Esophagus muscularis mucosa (tissue), 4 donors: ENCODE data around the gene NACA. TPM values are rescaled to one million over a fixed set of nuclear protein-coding genes. Genes with fewer than 3 reads are reported as not detected.

Experiments used
- DNase-seq: peaks from one replicate; pipeline ENCODE4 v3.0.0-alpha.2; 2017; ENCODE audit errors: extremely low spot score
- H3K27ac ChIP-seq, 4 donors: fragments of 200-600 bp; sonication (generic); replicated peaks in 1 of 4; 1 replicate in 3 of 4; 2 replicates in 1 of 4; pipeline ENCODE4 v1.5.1; 2016 to 2019; ENCODE audit warnings: mild to moderate bottlenecking in 1 of 4
- H3K27me3 ChIP-seq, 4 donors: fragments of 200-600 bp; sonication (generic); one replicate each; pipeline versions ENCODE4 v1.5.1 to v1.6.0; 2016 to 2019
- H3K36me3 ChIP-seq, 4 donors: fragments of 200-600 bp; sonication (generic); one replicate each; pipeline ENCODE4 v1.5.1; 2016 to 2019
- H3K4me1 ChIP-seq, 4 donors: fragments of 200-600 bp; sonication (generic); one replicate each; pipeline ENCODE4 v1.5.1; 2016 to 2019
- H3K4me3 ChIP-seq, 4 donors: fragments of 200-600 bp; sonication (generic); 1 replicate in 2 of 4; 2 replicates in 2 of 4; pipeline ENCODE4 v1.5.1; 2016 to 2019; ENCODE audit warnings: mild to moderate bottlenecking in 4 of 4, moderate library complexity in 1 of 4
- H3K9me3 ChIP-seq, 4 donors: fragments of 200-600 bp; sonication (generic); 1 replicate in 3 of 4; 2 replicates in 1 of 4; pipeline ENCODE4 v1.5.1; 2016 to 2019
- EP300 ChIP-seq: sonication (generic); formaldehyde crosslinking; IDR thresholded peaks from one replicate; pipeline ENCODE4 v1.6.1; 2017; ENCODE audit warnings: antibody characterized with exemption
- POLR2A ChIP-seq: fragments of 450-650 bp; IDR thresholded peaks from one replicate; pipeline ENCODE4 v1.6.1; 2017; ENCODE audit warnings: antibody characterized with exemption, moderate library complexity, mild to moderate bottlenecking, low read depth
- POLR2AphosphoS5 ChIP-seq, 2 donors: sonication (generic); formaldehyde crosslinking; IDR thresholded peaks; one replicate each; pipeline ENCODE4 v1.6.1; 2017; ENCODE audit warnings: antibody characterized with exemption in 2 of 2
- WGBS: methylation state at CpG from one replicate; pipeline ENCODE4 v1.1.5; 2018; 5-methylcytosine and 5-hydroxymethylcytosine counted together
- intact Hi-C: fragments of 100-400 bp; cut with DNase I; formaldehyde crosslinking; loops from one replicate; pipeline ENCODE4 v1.15.1; 2023
- total RNA-seq, 4 donors: library from RNA; depleted of rRNA; stranded (reverse); fragments of >200 nt; gene quantifications; one replicate each; pipeline versions ENCODE4 v1.1.0 to v1.2.1, GENCODE V29; 2016
- TF ChIP-seq, protein P1 (sequence below), 3 experiments: fragments of 200-600 bp in 2 of 3; fragments of 450-650 bp in 1 of 3; sonication (generic) in 2 of 3; IDR thresholded peaks; one replicate each; pipeline ENCODE4 v1.5.1; 2017 to 2019; ENCODE audit warnings: antibody characterized with exemption in 3 of 3, mild to moderate bottlenecking in 2 of 3, moderate library complexity in 1 of 3

NACA gene
- total RNA-seq, 4 donors from 2014 or later: 913 to 1,477 (median 1,221) TPM

DNA sequence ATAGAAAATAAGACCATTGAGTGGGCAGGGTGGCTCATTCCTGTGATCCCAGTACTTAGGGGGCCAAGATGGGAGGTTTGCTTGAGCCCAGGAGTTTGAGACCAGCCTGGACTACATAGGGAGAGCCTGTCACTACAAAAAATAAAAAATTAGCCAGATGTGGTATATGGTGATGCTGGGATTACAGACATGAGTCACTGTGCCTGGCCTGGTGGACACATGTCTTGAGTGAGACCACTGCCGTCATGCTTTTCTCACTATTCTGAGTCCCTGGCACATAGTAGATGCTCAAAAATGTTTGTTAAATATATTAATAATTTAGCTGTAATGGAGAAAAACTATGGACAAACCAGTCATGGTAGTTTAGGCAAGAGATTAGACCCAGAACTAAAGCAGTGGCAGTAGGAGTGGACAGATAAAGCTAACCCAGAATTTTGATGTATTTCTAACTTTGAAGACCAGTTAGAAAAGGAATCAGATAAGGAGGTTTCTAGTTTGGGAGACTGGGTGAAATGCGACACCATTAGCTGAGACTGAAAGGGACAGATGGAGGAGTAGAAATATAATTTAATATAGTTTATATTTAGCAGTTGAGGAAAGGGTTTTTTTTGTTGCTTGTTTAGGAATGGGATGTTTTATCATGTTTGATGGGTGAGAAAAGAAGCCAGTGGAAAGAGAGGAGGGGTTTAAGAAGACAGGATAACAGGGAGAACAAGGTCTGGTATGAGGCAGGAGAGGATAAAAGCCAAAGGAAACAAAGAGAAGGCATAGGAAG is 29.6 kb downstream of the NACA start:
- no peaks in the 10 kb centered on the region for H3K36me3 ChIP-seq
- no peaks in the 10 kb centered on the region for H3K4me1 ChIP-seq
- H3K27me3 ChIP-seq: no peaks in the 10 kb centered on the region
- TF ChIP-seq POLR2AphosphoS5 (IDR thresholded peaks at IDR 0.05): no peak
- TF ChIP-seq EP300: no peak
- TF ChIP-seq, protein P1, sequence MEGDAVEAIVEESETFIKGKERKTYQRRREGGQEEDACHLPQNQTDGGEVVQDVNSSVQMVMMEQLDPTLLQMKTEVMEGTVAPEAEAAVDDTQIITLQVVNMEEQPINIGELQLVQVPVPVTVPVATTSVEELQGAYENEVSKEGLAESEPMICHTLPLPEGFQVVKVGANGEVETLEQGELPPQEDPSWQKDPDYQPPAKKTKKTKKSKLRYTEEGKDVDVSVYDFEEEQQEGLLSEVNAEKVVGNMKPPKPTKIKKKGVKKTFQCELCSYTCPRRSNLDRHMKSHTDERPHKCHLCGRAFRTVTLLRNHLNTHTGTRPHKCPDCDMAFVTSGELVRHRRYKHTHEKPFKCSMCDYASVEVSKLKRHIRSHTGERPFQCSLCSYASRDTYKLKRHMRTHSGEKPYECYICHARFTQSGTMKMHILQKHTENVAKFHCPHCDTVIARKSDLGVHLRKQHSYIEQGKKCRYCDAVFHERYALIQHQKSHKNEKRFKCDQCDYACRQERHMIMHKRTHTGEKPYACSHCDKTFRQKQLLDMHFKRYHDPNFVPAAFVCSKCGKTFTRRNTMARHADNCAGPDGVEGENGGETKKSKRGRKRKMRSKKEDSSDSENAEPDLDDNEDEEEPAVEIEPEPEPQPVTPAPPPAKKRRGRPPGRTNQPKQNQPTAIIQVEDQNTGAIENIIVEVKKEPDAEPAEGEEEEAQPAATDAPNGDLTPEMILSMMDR (IDR thresholded peaks at IDR 0.05): no peak
- no peak for TF ChIP-seq POLR2A
- DNase-seq: no peak
- no peak overlapping the region for H3K4me3 ChIP-seq
- H3K27ac ChIP-seq: no peak overlapping the region
- intact Hi-C loops: no loop called here
- WGBS: 75% methylated on average over 2 of the region's 2 CpGs
- no peaks in the 10 kb centered on the region for H3K9me3 ChIP-seq

DNA sequence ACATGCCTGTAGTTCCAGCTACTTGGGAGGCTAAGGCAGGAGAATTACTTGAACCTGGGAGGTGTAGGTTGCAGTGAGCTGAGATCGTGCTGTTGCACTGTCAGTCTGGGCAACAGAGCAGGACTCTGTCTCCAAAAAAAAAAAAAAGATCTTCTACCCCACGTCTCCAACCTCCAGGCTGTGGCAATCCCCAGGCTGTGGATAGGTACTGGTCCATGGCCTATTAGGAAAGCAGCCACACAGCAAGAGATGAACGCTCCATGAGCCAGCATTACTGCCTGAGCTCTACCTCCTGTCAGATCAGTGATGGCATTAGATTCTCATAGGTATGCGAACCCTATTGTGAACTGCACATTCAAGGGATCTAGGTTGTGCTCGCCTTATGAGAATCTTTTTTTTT is 30.9 kb downstream of the NACA start:
- 72% methylated on average over 5 of the region's 5 CpGs for WGBS
- no peaks in the 10 kb centered on the region for H3K36me3 ChIP-seq
- no peaks in the 10 kb centered on the region for H3K27me3 ChIP-seq
- intact Hi-C loops: no loop called here
- no peak for TF ChIP-seq POLR2AphosphoS5 (IDR thresholded peaks at IDR 0.05)
- no peak overlapping the region for H3K27ac ChIP-seq
- no peaks in the 10 kb centered on the region for H3K9me3 ChIP-seq
- no peak for DNase-seq
- no peak overlapping the region for H3K4me3 ChIP-seq
- H3K4me1 ChIP-seq: peaks cover 3 to 5% (median 4%) of the 10 kb centered on the region in 4 donors

DNA sequence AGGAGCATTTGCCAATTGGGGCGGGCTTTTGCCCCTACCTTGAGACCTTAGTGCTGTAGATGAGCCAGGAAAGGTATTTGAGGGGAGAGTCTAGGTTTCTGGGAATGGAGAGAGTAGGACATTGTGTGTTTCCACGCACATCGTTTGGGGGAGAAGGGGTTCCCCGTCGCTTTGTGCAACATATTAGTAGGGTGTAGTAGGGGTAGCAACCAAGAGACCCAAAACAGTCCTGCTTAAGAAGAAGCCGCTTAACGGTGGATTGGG is 36.3 kb downstream of the NACA start:
- H3K9me3 ChIP-seq: no peaks in the 10 kb centered on the region
- peak overlapping the region; percentile 99 to 100 (median 100) for H3K27ac ChIP-seq
- no peaks in the 10 kb centered on the region for H3K27me3 ChIP-seq
- TF ChIP-seq POLR2AphosphoS5 (IDR thresholded peaks at IDR 0.05): no peak
- TF ChIP-seq EP300: no peak
- TF ChIP-seq POLR2A: no peak
- TF ChIP-seq, protein P1 (IDR thresholded peaks at IDR 0.05): no peak
- 6% methylated on average over 7 of the region's 7 CpGs for WGBS
- H3K4me3 ChIP-seq: peak overlapping the region; percentile 80 to 98 (median 96)
- intact Hi-C loops: loop anchor here (1.0 to 5.0 kb wide), 2 partner anchors 37 to 41 kb away; partner anchors contain the start of genes ATP5F1B and NACA
- peaks cover 0 to 5% (median 0%) of the 10 kb centered on the region in 4 donors for H3K36me3 ChIP-seq
- H3K4me1 ChIP-seq: peaks cover 21 to 44% (median 38%) of the 10 kb centered on the region in 4 donors
- DNase-seq: no peak

DNA sequence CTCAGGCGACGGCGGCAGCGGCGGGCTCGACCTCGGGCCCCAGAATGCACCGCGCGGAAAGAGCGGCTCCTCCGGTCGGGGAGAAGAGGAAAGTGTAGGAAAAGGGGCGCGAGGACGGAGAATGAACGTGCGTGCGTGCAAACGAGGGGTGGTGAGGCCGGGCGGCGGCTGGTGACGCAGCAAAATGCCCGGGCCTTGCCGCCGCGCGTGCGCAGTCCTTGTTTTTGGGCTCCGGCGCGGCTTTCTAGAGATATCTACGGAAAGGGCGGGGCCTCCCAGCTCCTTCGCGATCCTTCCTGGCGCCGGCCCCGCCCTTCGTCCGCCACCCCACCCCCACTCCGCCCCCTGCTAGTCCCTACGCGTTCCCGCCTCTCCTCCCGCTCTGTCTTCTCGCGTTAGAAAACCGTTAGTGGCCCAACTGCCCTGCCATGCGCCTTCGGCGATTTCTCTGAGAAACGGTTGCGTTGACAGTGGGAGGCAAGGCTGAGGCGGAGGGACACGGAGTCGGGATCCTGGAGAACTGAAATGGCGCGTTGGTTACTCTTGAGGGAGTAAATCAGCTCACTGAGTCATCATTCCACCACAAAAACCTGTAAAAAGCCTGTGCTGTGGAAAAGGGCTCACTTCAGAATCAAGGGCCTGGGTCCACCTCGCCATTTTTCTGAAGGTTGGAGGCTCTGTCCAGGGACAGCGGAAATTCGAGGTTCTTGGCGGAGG is 36.8 kb downstream of the NACA start, which contains the start of gene PTGES3:
Gene PTGES3, minus strand, starts transcription at position 156 of the 717 bp plus-strand sequence. CDS start 285 bp downstream, outside the sequence.
- peak; percentile 99 for DNase-seq
- TF ChIP-seq, protein P1 (IDR thresholded peaks at IDR 0.05): peak in 1 of 3 experiments; percentile 24
- TF ChIP-seq POLR2AphosphoS5 (IDR thresholded peaks at IDR 0.05) (peak; percentile 98 to 99), POLR2A (peak; percentile 86), EP300 (no peak)
- Histone ChIP-seq H3K27me3 (no peaks in the 10 kb centered on the region), H3K4me3 (peak within 1 kb of the TSS; percentile 80 to 98 (median 96)), H3K9me3 (no peaks in the 10 kb centered on the region), H3K36me3 (peaks cover 0 to 5% (median 0%) of the 10 kb centered on the region in 4 donors), H3K27ac (peak within 1 kb of the TSS; percentile 99 to 100 (median 100)), H3K4me1 (peaks cover 21 to 49% (median 41%) of the 10 kb centered on the region in 4 donors)
- WGBS: under 1% methylated on average over 51 of the region's 64 CpGs
- intact Hi-C loops: loop anchor here (1.0 to 5.0 kb wide), 2 partner anchors 37 to 41 kb away; partner anchors contain the start of genes ATP5F1B and NACA
